HepG2 (cell line): Measurements from ENCODE around the gene DIP2C. TPM values are rescaled to one million over a fixed set of nuclear protein-coding genes. Genes with fewer than 3 reads are reported as not detected.

Experiments
- ATAC-seq: fragments of 200-7000 bp; cut with Tn5 transposase; 3 replicates; pipeline ENCODE4 v1.9.1; 2020; ENCODE audit warnings: mild to moderate bottlenecking, moderate library complexity
- BruUV-seq: library from RNA; stranded (reverse); fragments of 400-500 nt; replicated peaks from 2 replicates; lab custom pipeline; 2021; lab: Mats Ljungman, UMichigan
- CTCF ChIA-PET: fragments of 300-600 bp; formaldehyde crosslinking; extraction: SDS; loops from one replicate; lab custom pipeline; 2021; ENCODE audit warnings: low total read pairs, inconsistent platforms, low intra/inter-chr PET ratio; lab: Yijun Ruan, JAX
- POLR2A ChIA-PET: fragments of 350-600 bp; sonication (Branson Sonifier 250); formaldehyde crosslinking; loops from one replicate; lab custom pipeline; 2020; ENCODE audit warnings: antibody characterized with exemption, inconsistent platforms; lab: Yijun Ruan, JAX
- DNase-seq: peaks from one replicate; pipeline ENCODE4 v3.0.0-alpha.2; 2015; ENCODE audit warnings: low spot score
- FAIRE-seq: peaks from 3 replicates; lab custom pipeline; 2011; peaks lifted over from hg19 to GRCh38; lab: Jason Lieb, UNC
- H2AFZ ChIP-seq: one replicate; pipeline ENCODE4 v1.6.1; 2011; ENCODE audit warnings: low read length, inconsistent platforms
- H3K27ac ChIP-seq: fragments of 300-600 bp; 3 replicates; pipeline ENCODE4 v1.8.0; 2011; ENCODE audit warnings: mixed run types, mild to moderate bottlenecking, mixed read lengths, low read length, inconsistent platforms; ENCODE audit not compliant: insufficient read depth; ENCODE audit errors: extremely low read length
- H3K27me3 ChIP-seq, 2 experiments: fragments of 200-600 bp in 1 of 2; 2 replicates in 1 of 2; 3 replicates in 1 of 2; pipeline versions ENCODE4 v1.6.0 to v1.8.0; 2011; ENCODE audit warnings: low read length in 2 of 2, mild to moderate bottlenecking in 2 of 2, moderate library complexity in 2 of 2, inconsistent platforms in 1 of 2; ENCODE audit not compliant: insufficient read depth in 2 of 2, control insufficient read depth in 1 of 2
- H3K36me3 ChIP-seq, 2 experiments: fragments of 200-600 bp in 1 of 2; replicated peaks in 1 of 2; 2 replicates in 1 of 2; 3 replicates in 1 of 2; pipeline versions ENCODE4 v1.5.1 to v1.8.0; 2011; ENCODE audit warnings: low read length in 2 of 2, inconsistent platforms in 1 of 2; ENCODE audit not compliant: insufficient read depth in 2 of 2, control insufficient read depth in 1 of 2
- H3K4me1 ChIP-seq: 2 replicates; pipeline ENCODE4 v1.5.1; 2012; ENCODE audit warnings: low read length, inconsistent platforms; ENCODE audit not compliant: insufficient read depth
- H3K4me2 ChIP-seq: 2 replicates; pipeline ENCODE4 v1.6.0; 2011; ENCODE audit warnings: low read depth, low read length, inconsistent platforms
- H3K4me3 ChIP-seq, 3 experiments: fragments of 200-600 bp in 1 of 3; sonication (generic), shearing (Covaris generic) in 1 of 3; replicated peaks in 1 of 3; 2 replicates each; pipeline ENCODE4 v1.5.1; 2011 to 2016; ENCODE audit warnings: low read length in 3 of 3, inconsistent platforms in 2 of 3, low read depth in 2 of 3, mild to moderate bottlenecking in 2 of 3, control low read depth in 1 of 3, mixed read lengths in 1 of 3; ENCODE audit not compliant: insufficient read depth in 1 of 3
- H3K79me2 ChIP-seq: one replicate; pipeline ENCODE4 v1.6.1; 2011; ENCODE audit warnings: low read length, inconsistent platforms; ENCODE audit not compliant: insufficient read depth
- H3K9ac ChIP-seq: 2 replicates; pipeline ENCODE4 v1.6.0; 2011; ENCODE audit warnings: mild to moderate bottlenecking, low read depth, low read length, inconsistent platforms; ENCODE audit not compliant: insufficient read depth
- H3K9me3 ChIP-seq: 2 replicates; pipeline ENCODE4 v1.5.1; 2012; ENCODE audit warnings: mild to moderate bottlenecking, low read length
- H4K20me1 ChIP-seq: 2 replicates; pipeline ENCODE4 v1.6.0; 2011; ENCODE audit warnings: inconsistent platforms, mild to moderate bottlenecking, low read length, moderate library complexity; ENCODE audit not compliant: insufficient read depth
- FOXP1 ChIP-seq, 2 experiments: fragments of 450-650 bp in 1 of 2; IDR thresholded peaks; 2 replicates each; pipeline ENCODE4 v1.6.1; 2017 to 2018; ENCODE audit warnings: antibody characterized with exemption in 1 of 2
- MAFG ChIP-seq: sonication (generic); formaldehyde crosslinking; IDR thresholded peaks from 2 replicates; pipeline ENCODE4 v1.5.1; 2020; ENCODE audit warnings: mild to moderate bottlenecking, missing genetic modification reagents
- NR2C2 ChIP-seq: sonication (generic); formaldehyde crosslinking; IDR thresholded peaks from 2 replicates; pipeline ENCODE4 v1.4.0; 2020; ENCODE audit warnings: missing genetic modification reagents, mild to moderate bottlenecking, moderate library complexity, borderline replicate concordance
- PHF8 ChIP-seq: sonication (generic); formaldehyde crosslinking; IDR thresholded peaks from 2 replicates; pipeline ENCODE4 v1.5.0; 2020; ENCODE audit warnings: missing genetic modification reagents
- POLR2G ChIP-seq: fragments of 200-400 bp; formaldehyde crosslinking; IDR thresholded peaks from 2 replicates; pipeline ENCODE4 v1.6.1; 2018; ENCODE audit warnings: mild to moderate bottlenecking, low read depth, low read length, moderate library complexity
- SIN3A ChIP-seq: IDR thresholded peaks from 2 replicates; pipeline ENCODE4 v1.6.1; 2011; ENCODE audit warnings: low read depth, mild to moderate bottlenecking, control low read depth, low read length, borderline replicate concordance
- SP140L ChIP-seq: sonication (generic); formaldehyde crosslinking; IDR thresholded peaks from 2 replicates; pipeline ENCODE4 v1.4.0; 2020; ENCODE audit warnings: missing genetic modification reagents, borderline replicate concordance
- TFAP4 ChIP-seq: sonication (generic); IDR thresholded peaks from 2 replicates; pipeline ENCODE4 v1.6.1; 2016; ENCODE audit warnings: low read depth, borderline replicate concordance
- YEATS2 ChIP-seq: sonication (generic); formaldehyde crosslinking; IDR thresholded peaks from 2 replicates; pipeline ENCODE4 v1.4.0; 2020; ENCODE audit warnings: missing genetic modification reagents, borderline replicate concordance
- ZBTB21 ChIP-seq: sonication (generic); formaldehyde crosslinking; IDR thresholded peaks from 2 replicates; pipeline ENCODE4 v1.4.0; 2020; ENCODE audit warnings: missing genetic modification reagents
- ZFP82 ChIP-seq: sonication (generic); formaldehyde crosslinking; IDR thresholded peaks from 2 replicates; pipeline ENCODE4 v1.5.1; 2020; ENCODE audit warnings: mild to moderate bottlenecking, missing genetic modification reagents, borderline replicate concordance
- ZNF605 ChIP-seq: sonication (generic); formaldehyde crosslinking; IDR thresholded peaks from 2 replicates; pipeline ENCODE4 v1.8.0; 2022; ENCODE audit warnings: mild to moderate bottlenecking, missing genetic modification reagents
- ZNF646 ChIP-seq: sonication (generic); formaldehyde crosslinking; IDR thresholded peaks from 2 replicates; pipeline ENCODE4 v1.9.0; 2021; ENCODE audit warnings: mild to moderate bottlenecking, missing genetic modification reagents
- ZNF772 ChIP-seq: sonication (generic); formaldehyde crosslinking; IDR thresholded peaks from 2 replicates; pipeline ENCODE4 v1.5.0; 2020; ENCODE audit warnings: mild to moderate bottlenecking, missing genetic modification reagents
- ZNF800 ChIP-seq: sonication (generic); formaldehyde crosslinking; IDR thresholded peaks from 2 replicates; pipeline ENCODE4 v1.4.0; 2020; ENCODE audit warnings: missing genetic modification reagents
- WGBS: methylation state at CpG from one replicate; pipeline ENCODE4 v1.1.6; 2017; ENCODE audit warnings: low lambda C conversion rate; 5-methylcytosine and 5-hydroxymethylcytosine counted together
- in situ Hi-C: cut with HindIII; loops from 2 replicates; pipeline ENCODE4 v1.10.0; 2017; ENCODE audit warnings: low pct_unique_long_range_greater_than_20kb; ENCODE audit not compliant: extremely low pct_ligation_motif_present
- intact Hi-C: fragments of 100-400 bp; cut with micrococcal nuclease; formaldehyde crosslinking; loops from one replicate; pipeline ENCODE4 v1.10.0; 2022; ENCODE audit not compliant: unreplicated experiment
- polyA plus RNA-seq, 8 experiments: library from polyadenylated mRNA; depleted of rRNA in 3 of 8; stranded (reverse) in 7 of 8; unstranded in 1 of 8; fragments of >200 nt; fragmentation: Illumina TruSeq in 4 of 8; extraction: Trizol in 4 of 8; gene quantifications; 2 replicates each; pipeline versions ENCODE4 v1.2.1 to v1.2.3, GENCODE V29; 2011 to 2016; ENCODE audit warnings: low read depth in 4 of 8, missing spikeins in 1 of 8, mixed read lengths in 1 of 8; ENCODE audit not compliant: insufficient read depth in 1 of 8
- total RNA-seq, 5 experiments: library from RNA; depleted of rRNA; stranded (reverse); fragments of >200 nt; fragmentation: Illumina TruSeq; extraction: Trizol; gene quantifications; 2 replicates each; pipeline ENCODE4 v1.2.3, GENCODE V29; 2016; ENCODE audit warnings: low read depth in 1 of 5

The DIP2C gene
- total and polyA plus RNA-seq, 2 of the 13 experiments (the other 11 are each of a cell fraction or from before 2014, with no cell fraction given) = 2.2 to 2.7 TPM

- H3K4me1 ChIP-seq = peaks cover 30% of the 10 kb centered on the region
- no peak overlapping the region for H2AFZ ChIP-seq
- in situ Hi-C loops (no loop called here), intact Hi-C loops (no loop called here)
- CTCF ChIA-PET = no interaction called here
- ATAC-seq (peak; percentile 87), DNase-seq (peak; percentile 93), FAIRE-seq (peak; percentile 95)
- peak overlapping the region; percentile 53 to 75 (median 66) for H3K4me3 ChIP-seq
- H3K79me2 ChIP-seq = peaks cover 26% of the 10 kb centered on the region
- BruUV-seq = no TSS peak
- no peaks in the 10 kb centered on the region for H3K9me3 ChIP-seq
- POLR2A ChIA-PET = interaction anchor here (1.4 to 1.8 kb wide), 3 partner anchors 11 to 24 kb away, joined by 6 to 21 read pairs (median 14); no protein-coding TSS in a partner anchor
- H4K20me1 ChIP-seq = no peaks in the 10 kb centered on the region
- H3K9ac ChIP-seq = peak overlapping the region; percentile 82
- H3K36me3 ChIP-seq = no peaks in the 10 kb centered on the region; a peak in 1 of 5 replicates
- no peaks in the 10 kb centered on the region for H3K27me3 ChIP-seq
- WGBS = 2% methylated on average over 23 of the region's 24 CpGs
- H3K27ac ChIP-seq = peak overlapping the region; percentile 83
- peak overlapping the region; percentile 86 for H3K4me2 ChIP-seq
- TF ChIP-seq ZNF800 = peak; percentile 73; the same call in 1 of the 2 replicates
- TF ChIP-seq PHF8 = peak; percentile 43
- TF ChIP-seq FOXP1 (IDR thresholded peaks at IDR 0.05) = no peak
- peak; percentile 88 for TF ChIP-seq FOXP1 (CRISPR knock-in tag; IDR thresholded peaks at IDR 0.05)
- no peak for TF ChIP-seq SP140L (CRISPR knock-in tag)
- peak; percentile 95 for TF ChIP-seq ZBTB21 (CRISPR knock-in tag)
- TF ChIP-seq TFAP4 = peak; percentile 70; the same call in 1 of the 2 replicates
- TF ChIP-seq POLR2G = peak; percentile 75
- no peak for TF ChIP-seq SIN3A
- no peak for TF ChIP-seq MAFG
- peak; percentile 51; the same call in 1 of the 2 replicates for TF ChIP-seq YEATS2 (CRISPR knock-in tag)
- peak; percentile 28; the same call in 1 of the 2 replicates for TF ChIP-seq ZNF646 (CRISPR knock-in tag)
- peak; percentile 36; the same call in 1 of the 2 replicates for TF ChIP-seq NR2C2 (CRISPR knock-in tag)
- no peak for TF ChIP-seq ZNF772 (CRISPR knock-in tag)
- peak; percentile 73; the same call in 1 of the 2 replicates for TF ChIP-seq ZNF605
- TF ChIP-seq ZFP82 = no peak; the same call in 1 of the 2 replicates
These were observed 39.5 kb downstream of the DIP2C start for GRCh38 chr10:649798-650440.
